Measurements from ENCODE around the gene ENO3. TPM values are rescaled to one million over a fixed set of nuclear protein-coding genes. Genes with fewer than 3 reads are reported as not detected.
"Not testable (repeated sequence)": the region's sequence is repeated elsewhere in the genome, so short reads cannot be mapped to it uniquely, and the experiment has no call there.

The ENO3 gene
- total RNA-seq, 1 experiment from 2014 or later: 29.0 TPM

- no peak for DNase-seq
- Histone ChIP-seq H3K79me2 (ENCODE audit: low read depth) (no peaks in the 10 kb centered on the region), H3K27me3 (ENCODE audit: insufficient read depth, low read depth) (no peaks in the 10 kb centered on the region), H3F3A (ENCODE audit: insufficient read depth, low read depth) (peaks cover 3% of the 10 kb centered on the region; the same call in 1 of the 2 replicates), H3K4me3 (no peak overlapping the region), H3K36me3 (ENCODE audit: low read depth) (no peaks in the 10 kb centered on the region), H3K9me2 (ENCODE audit: insufficient read depth) (no peaks in the 10 kb centered on the region), H4K20me1 (ENCODE audit: insufficient read depth) (no peaks in the 10 kb centered on the region), H3K27ac (no peak overlapping the region), H2AFZ (no peak overlapping the region), H3K9me3 (ENCODE audit: insufficient read depth, low read depth) (no peaks in the 10 kb centered on the region), H3K4me2 (no peak overlapping the region), H3K4me1 (replicated peaks; ENCODE audit: insufficient read depth) (no peaks in the 10 kb centered on the region)
- intact Hi-C loops (cut with micrococcal nuclease; ENCODE audit: unreplicated experiment): no loop called here
- ChIA-PET POLR2A (ENCODE audit: unreplicated experiment) (interaction anchor here (0.8 kb wide), 1 partner anchor 109 kb away, joined by 3 read pairs; no protein-coding TSS in a partner anchor), CTCF (interaction anchor here (0.7 kb wide), 1 partner anchor 672 kb away, joined by 7 read pairs; no protein-coding TSS in a partner anchor)
- TF ChIP-seq CTCF (conservative IDR thresholded peaks at IDR 0.05) (no peak), EZH2 (IDR thresholded peaks at IDR 0.05; ENCODE audit: low read depth) (no peak)
- no TSS peak for BruUV-seq (replicated peaks)
Observed at GRCh38 chr17:4919511-4920047, 31.3 kb upstream of the ENO3 start.

- Histone ChIP-seq H3K27ac (no peak overlapping the region), H2AFZ (no peak overlapping the region), H3K79me2 (ENCODE audit: low read depth) (no peaks in the 10 kb centered on the region), H3K27me3 (ENCODE audit: insufficient read depth, low read depth) (no peaks in the 10 kb centered on the region), H3K9me3 (ENCODE audit: insufficient read depth, low read depth) (no peaks in the 10 kb centered on the region), H3F3A (ENCODE audit: insufficient read depth, low read depth) (peaks cover 3% of the 10 kb centered on the region; the same call in 1 of the 2 replicates), H3K4me1 (replicated peaks; ENCODE audit: insufficient read depth) (no peaks in the 10 kb centered on the region), H4K20me1 (ENCODE audit: insufficient read depth) (no peaks in the 10 kb centered on the region), H3K36me3 (ENCODE audit: low read depth) (no peaks in the 10 kb centered on the region), H3K4me2 (no peak overlapping the region), H3K9me2 (ENCODE audit: insufficient read depth) (no peaks in the 10 kb centered on the region), H3K4me3 (no peak overlapping the region)
- BruUV-seq (replicated peaks): no TSS peak
- DNase-seq: no peak
- intact Hi-C loops (cut with micrococcal nuclease; ENCODE audit: unreplicated experiment): no loop called here
- CTCF ChIA-PET: no interaction called here
- TF ChIP-seq CTCF (conservative IDR thresholded peaks at IDR 0.05) (no peak), EZH2 (IDR thresholded peaks at IDR 0.05; ENCODE audit: low read depth) (no peak)
- POLR2A ChIA-PET (ENCODE audit: unreplicated experiment): interaction anchor here (0.7 kb wide), 1 partner anchor 673 kb away, joined by 12 read pairs; no protein-coding TSS in a partner anchor
Observed at GRCh38 chr17:4920351-4921048, 30.4 kb upstream of the ENO3 start.

GRCh38 chr17:4921320-4921719 lies 29.6 kb upstream of the ENO3 start:
- ChIA-PET CTCF (interaction anchor here (0.6 kb wide), 1 partner anchor 44 kb away, joined by 4 read pairs; no protein-coding TSS in a partner anchor), POLR2A (ENCODE audit: unreplicated experiment) (interaction anchor here (0.7 kb wide), 2 partner anchors 535 to 673 kb away, joined by 3 to 12 read pairs; no protein-coding TSS in a partner anchor)
- Histone ChIP-seq H3K4me2 (no peak overlapping the region), H3K9me2 (ENCODE audit: insufficient read depth) (no peaks in the 10 kb centered on the region), H2AFZ (no peak overlapping the region), H3F3A (ENCODE audit: insufficient read depth, low read depth) (peaks cover 3% of the 10 kb centered on the region; the same call in 1 of the 2 replicates), H3K79me2 (ENCODE audit: low read depth) (no peaks in the 10 kb centered on the region), H3K27me3 (ENCODE audit: insufficient read depth, low read depth) (no peaks in the 10 kb centered on the region), H3K4me1 (replicated peaks; ENCODE audit: insufficient read depth) (no peaks in the 10 kb centered on the region), H3K9me3 (ENCODE audit: insufficient read depth, low read depth) (no peaks in the 10 kb centered on the region), H3K4me3 (no peak overlapping the region), H4K20me1 (ENCODE audit: insufficient read depth) (no peaks in the 10 kb centered on the region), H3K27ac (no peak overlapping the region), H3K36me3 (ENCODE audit: low read depth) (no peaks in the 10 kb centered on the region)
- intact Hi-C loops (cut with micrococcal nuclease; ENCODE audit: unreplicated experiment): no loop called here
- DNase-seq: no peak
- TF ChIP-seq EZH2 (IDR thresholded peaks at IDR 0.05; ENCODE audit: low read depth) (no peak), CTCF (conservative IDR thresholded peaks at IDR 0.05) (no peak)
- no TSS peak for BruUV-seq (replicated peaks)

GRCh38 chr17:4926577-4927335 lies 24.2 kb upstream of the ENO3 start:
- DNase-seq; BruUV-seq (replicated peaks); H3K79me2 ChIP-seq (ENCODE audit: low read depth); H3K4me1 ChIP-seq (replicated peaks; ENCODE audit: insufficient read depth); CTCF ChIA-PET; H3F3A ChIP-seq (ENCODE audit: insufficient read depth, low read depth); H3K36me3 ChIP-seq (ENCODE audit: low read depth); H3K9me2 ChIP-seq (ENCODE audit: insufficient read depth); H4K20me1 ChIP-seq (ENCODE audit: insufficient read depth); H2AFZ ChIP-seq; intact Hi-C loops (cut with micrococcal nuclease; ENCODE audit: unreplicated experiment); H3K27me3 ChIP-seq (ENCODE audit: insufficient read depth, low read depth); H3K4me3 ChIP-seq; H3K27ac ChIP-seq; H3K9me3 ChIP-seq (ENCODE audit: insufficient read depth, low read depth); H3K4me2 ChIP-seq: not testable (repeated sequence)
- POLR2A ChIA-PET (ENCODE audit: unreplicated experiment): interaction anchor here (0.5 kb wide), 1 partner anchor 24 kb away, joined by 4 read pairs; the partner anchor contains the start of gene ENO3

All from PC-9 (cell line).